Measurements from ENCODE around the gene RTTN. TPM values are rescaled to one million over a fixed set of nuclear protein-coding genes. Genes with fewer than 3 reads are reported as not detected.
"Not testable (repeated sequence)": the region's sequence is repeated elsewhere in the genome, so short reads cannot be mapped to it uniquely, and the experiment has no call there.

The RTTN gene
- total RNA-seq, 1 donor from 2014 or later, result 6.9 TPM

DNA sequence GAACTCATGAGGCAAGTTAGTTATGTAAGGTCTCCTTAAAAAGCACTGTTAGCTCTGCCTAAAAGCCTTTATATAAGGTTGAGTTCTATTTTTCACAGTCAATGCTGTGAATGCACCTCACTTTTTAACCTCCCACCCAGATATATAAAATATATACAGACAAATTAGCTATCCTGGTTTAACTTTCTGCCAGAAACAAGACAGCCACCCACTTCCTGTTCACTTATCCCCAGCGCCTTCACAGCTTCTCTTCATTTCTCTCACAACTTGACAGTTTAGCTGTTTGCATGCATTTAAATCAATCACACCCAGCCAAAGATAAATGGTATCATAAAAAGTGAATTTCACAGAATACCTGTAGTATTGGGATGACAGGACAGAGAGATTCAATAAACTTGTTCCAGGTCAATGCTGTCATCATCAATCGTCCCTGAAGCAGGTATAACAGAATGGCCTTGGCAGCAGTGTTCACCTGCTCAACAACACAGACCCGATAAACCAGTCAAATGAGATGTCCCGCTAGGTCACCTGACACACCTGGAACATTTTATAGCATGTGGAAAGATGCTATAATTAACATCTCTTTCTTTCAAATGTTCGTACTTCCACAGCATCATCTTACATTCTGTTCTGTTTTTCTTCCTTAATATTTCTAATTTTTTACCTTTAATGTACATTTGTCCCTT is 55.7 kb downstream of the RTTN start:
- DNase-seq (ENCODE audit: low read depth), result no peak

GRCh38 chr18:70149156-70149555 is 56.3 kb downstream of the RTTN start:
- DNase-seq (ENCODE audit: low read depth), result no peak

DNA sequence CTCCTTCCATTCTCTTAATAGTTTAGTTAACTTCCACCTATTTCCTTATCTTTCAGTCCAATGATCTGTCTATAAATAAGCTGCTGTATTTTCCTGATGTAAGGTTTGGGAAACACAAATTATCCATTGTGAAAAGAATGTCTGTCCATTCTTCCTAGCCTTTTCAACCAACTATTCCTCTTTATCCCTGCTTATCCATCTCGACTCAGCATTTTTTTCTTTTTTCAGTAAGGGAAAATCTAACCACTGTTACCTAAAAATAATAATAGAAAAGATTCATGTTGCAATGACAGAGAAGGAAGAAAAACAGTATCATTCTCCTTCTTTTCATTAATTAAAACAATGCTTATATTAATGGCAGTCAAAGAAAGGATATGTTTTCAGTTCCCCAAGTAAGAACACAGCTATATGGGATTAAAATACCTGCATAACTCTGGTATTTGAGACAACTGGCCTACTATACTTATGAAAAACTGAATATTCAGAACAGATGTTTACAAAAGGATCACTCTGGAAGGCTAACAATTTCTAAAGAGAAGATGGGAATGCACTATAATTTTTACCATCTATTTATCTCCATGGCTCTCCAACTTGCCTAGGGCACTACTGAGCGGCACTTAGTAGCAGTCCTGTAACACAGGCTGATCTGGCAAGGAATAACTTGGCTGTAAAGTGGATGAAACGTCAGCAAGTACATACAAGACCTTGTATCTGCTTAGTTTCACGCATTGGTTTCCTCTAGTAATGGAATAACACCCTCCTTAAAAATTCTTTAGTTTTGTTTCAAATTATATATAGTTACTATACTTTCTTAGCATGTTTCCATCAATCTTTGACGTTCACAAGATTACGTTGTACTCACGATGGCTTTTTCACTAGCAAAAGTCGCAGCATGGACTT is 57.2 kb downstream of the RTTN start:
- no peak for DNase-seq (ENCODE audit: low read depth)

GRCh38 chr18:70146174-70146573 is 59.3 kb downstream of the RTTN start:
- no peak for DNase-seq (ENCODE audit: low read depth)

- no peak for DNase-seq (ENCODE audit: low read depth)
Measured at GRCh38 chr18:70142001-70142400, 63.5 kb downstream of the RTTN start.

DNA sequence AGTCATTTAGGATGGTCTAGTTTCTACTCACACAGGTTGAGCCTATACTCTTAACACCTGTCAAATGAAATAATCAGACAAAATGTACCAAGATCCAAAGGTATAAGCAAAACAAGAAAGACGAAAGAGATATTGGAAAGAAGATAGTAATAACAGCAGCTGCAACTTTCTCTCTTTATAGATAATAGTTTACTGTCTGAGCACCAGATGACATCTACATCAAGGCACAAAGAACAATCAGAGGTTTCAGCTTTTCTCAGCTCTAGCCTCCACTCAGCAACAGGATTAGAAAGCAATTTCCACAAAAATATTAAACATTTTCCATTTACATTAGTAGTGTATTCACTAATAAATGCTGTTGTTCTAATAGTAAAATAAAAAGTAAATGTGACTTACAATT is 66.3 kb downstream of the RTTN start:
- DNase-seq (ENCODE audit: low read depth), result no peak

GRCh38 chr18:70135604-70136003 is 69.9 kb downstream of the RTTN start:
- DNase-seq (ENCODE audit: low read depth), result no peak

DNA sequence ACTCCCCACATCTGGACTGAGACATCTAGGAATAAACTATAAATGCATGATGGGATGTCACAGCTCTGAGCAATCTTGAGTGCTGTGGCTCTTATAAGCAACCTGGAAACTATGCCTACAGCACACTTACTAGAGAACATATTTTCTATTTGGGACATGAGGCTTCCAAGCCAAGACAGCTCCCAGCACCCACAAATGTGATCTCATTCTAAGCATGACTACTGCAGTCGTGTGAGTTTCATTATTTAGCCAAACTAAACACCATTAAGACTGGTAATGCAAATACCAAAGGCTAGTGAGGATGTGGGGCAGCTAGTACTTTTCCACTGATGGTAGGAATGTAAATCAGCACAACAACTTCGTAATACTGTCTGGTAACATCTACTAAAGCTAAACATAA is 72.5 kb downstream of the RTTN start:
- DNase-seq (ENCODE audit: low read depth), result peak; percentile 94

GRCh38 chr18:70128271-70128670 is 77.2 kb downstream of the RTTN start:
- DNase-seq (ENCODE audit: low read depth), result no peak

- DNase-seq (ENCODE audit: low read depth), result no peak
Measured at GRCh38 chr18:70127359-70127758, 78.1 kb downstream of the RTTN start.

- DNase-seq (ENCODE audit: low read depth), result no peak
Measured at GRCh38 chr18:70126832-70127231, 78.7 kb downstream of the RTTN start.

DNA sequence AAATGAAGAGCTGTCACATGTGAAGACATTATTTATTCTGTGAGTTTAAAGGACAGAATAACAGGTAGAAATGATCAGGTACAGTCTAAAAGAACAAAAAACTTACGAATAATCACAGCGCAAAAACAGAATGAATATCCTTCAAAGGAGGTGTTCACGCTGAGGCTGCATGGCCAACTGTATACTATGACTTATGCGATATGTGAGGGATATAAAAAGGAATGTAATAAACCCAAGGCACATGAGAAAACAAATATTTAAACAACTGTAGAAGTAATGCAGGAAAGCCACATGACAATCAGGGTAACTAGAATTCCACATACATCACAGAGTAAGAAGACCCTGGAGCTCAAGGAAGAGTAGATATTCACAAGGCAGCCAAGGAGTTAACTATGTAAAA is 81.3 kb downstream of the RTTN start:
- DNase-seq (ENCODE audit: low read depth), result no peak

DNA sequence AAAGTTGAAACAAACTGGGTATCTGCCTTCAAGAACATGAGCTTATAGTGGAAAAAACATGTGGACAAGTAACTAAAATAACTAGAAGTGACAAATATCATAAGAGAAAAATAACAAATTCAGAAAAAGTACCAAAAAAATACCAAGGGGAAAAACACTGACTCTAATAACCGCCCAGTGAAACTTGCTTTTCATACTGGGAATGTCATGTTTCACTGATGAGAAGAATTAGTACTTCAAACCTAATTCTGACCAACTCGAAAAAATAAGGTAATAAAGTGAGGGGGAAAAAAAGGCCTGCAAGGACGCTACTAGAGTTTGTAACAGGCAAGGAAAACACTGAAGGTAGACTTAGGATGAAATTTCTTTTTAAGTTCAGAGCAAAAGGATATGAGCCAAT is 83.6 kb downstream of the RTTN start:
- DNase-seq (ENCODE audit: low read depth), result no peak

DNA sequence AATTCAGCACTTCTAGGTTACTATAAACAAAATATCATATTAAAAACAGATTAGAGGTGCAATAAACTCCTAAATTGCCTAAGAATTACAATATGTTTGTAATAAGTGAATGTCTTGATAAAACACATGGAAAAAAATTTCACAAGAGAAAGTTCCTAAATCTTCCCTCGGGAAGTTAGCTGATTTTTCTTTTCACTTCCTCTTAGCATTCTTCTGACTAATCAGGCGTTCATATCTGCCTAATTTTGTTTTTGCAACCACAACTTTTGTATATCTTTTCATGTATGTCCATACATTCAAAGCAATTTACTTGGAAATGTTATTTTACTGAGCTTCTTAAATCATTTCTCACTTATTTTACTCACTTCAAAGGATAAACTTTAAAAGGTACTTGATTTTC is 88.5 kb downstream of the RTTN start:
- DNase-seq (ENCODE audit: low read depth), result peak; percentile 16

DNA sequence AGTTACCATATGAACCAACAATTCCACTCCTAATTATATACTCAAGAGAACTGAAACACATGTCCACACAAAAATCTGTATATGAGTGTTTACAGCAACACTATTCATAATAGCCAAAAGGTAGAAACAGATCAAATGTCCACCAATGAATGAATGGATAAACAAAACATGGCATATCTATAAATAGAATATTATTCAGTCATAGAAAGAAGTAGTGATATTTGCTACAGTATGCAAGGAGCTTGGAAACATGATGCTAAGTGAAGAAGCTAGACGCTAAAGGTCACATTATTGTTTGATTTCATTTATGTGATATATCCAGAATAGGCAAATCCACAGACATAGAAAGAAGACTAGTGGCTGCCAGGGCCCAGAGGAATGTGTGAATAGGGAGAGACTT is 92.0 kb downstream of the RTTN start:
- no peak for DNase-seq (ENCODE audit: low read depth)

DNA sequence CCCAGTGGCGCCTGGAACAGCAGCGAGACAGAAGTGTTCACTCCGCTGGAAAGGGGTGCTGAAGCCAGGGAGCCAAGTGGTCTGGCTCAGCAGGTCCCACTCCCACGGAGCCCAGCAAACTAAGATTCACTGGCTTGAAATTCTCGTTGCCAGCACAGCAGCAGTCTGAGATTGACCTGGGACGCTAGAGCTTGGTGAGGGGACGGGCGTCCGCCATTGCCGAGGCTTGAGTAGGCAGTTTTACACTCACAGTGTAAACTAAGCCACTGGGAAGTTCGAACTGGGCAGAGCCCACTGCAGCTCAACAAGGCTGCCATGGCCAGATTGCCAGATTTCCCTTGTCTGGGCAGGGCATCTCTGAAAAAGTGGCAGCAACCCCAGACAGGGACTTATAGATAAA is 94.8 kb downstream of the RTTN start:
- DNase-seq (ENCODE audit: low read depth), result no peak

- DNase-seq (ENCODE audit: low read depth), result no peak
Measured at GRCh38 chr18:70107091-70107490, 98.4 kb downstream of the RTTN start.

- not testable (repeated sequence) for DNase-seq (ENCODE audit: low read depth)
Measured at GRCh38 chr18:70102854-70103253, 102.6 kb downstream of the RTTN start.

GRCh38 chr18:70089858-70090257 is 115.6 kb downstream of the RTTN start:
- no peak for DNase-seq (ENCODE audit: low read depth)

- no peak for DNase-seq (ENCODE audit: low read depth)
Measured at GRCh38 chr18:70086085-70086484, 119.4 kb downstream of the RTTN start.

GRCh38 chr18:70085641-70086040 is 119.8 kb downstream of the RTTN start:
- DNase-seq (ENCODE audit: low read depth), result no peak

- no peak for DNase-seq (ENCODE audit: low read depth)
Measured at GRCh38 chr18:70082430-70082829, 123.1 kb downstream of the RTTN start.

- DNase-seq (ENCODE audit: low read depth), result no peak
Measured at GRCh38 chr18:70078106-70078505, 127.4 kb downstream of the RTTN start.

Measured in renal cortical epithelial cell (primary cell).